Chondrocyte (in vitro differentiated cells): ENCODE measurements around the gene FRMD4A. TPM values are rescaled to one million over a fixed set of nuclear protein-coding genes. Genes with fewer than 3 reads are reported as not detected.

Experiments used
- DNase-seq: peaks from one replicate; pipeline ENCODE4 v3.0.0; 2021; ENCODE audit warnings: mixed read lengths, low spot score
- H3K27ac Mint-ChIP-seq: one replicate; pipeline ENCODE4 v1.8.0; 2021; ENCODE audit warnings: mild to moderate bottlenecking, moderate library complexity, mixed read lengths; ENCODE audit not compliant: unreplicated experiment
- H3K27me3 Mint-ChIP-seq: 2 replicates; pipeline ENCODE4 v1.8.0; 2021; ENCODE audit warnings: low read depth, mixed read lengths
- H3K36me3 Mint-ChIP-seq: 2 replicates; pipeline ENCODE4 v1.8.0; 2021; ENCODE audit warnings: low read depth, mixed read lengths
- H3K4me1 Mint-ChIP-seq: 2 replicates; pipeline ENCODE4 v1.8.0; 2021; ENCODE audit warnings: low read depth, mild to moderate bottlenecking, mixed read lengths
- H3K4me3 Mint-ChIP-seq: one replicate; pipeline ENCODE4 v1.8.0; 2021; ENCODE audit warnings: mild to moderate bottlenecking, moderate library complexity, mixed read lengths; ENCODE audit not compliant: unreplicated experiment
- H3K9me3 Mint-ChIP-seq: 2 replicates; pipeline ENCODE4 v1.8.0; 2021; ENCODE audit warnings: low read depth, mixed read lengths
- total RNA-seq: library from RNA; stranded (reverse); gene quantifications from 3 replicates; pipeline ENCODE4 v1.2.1, GENCODE V29; 2021
- TF ChIP-seq, protein P1 (sequence below): fragments of 200-600 bp; sonication (generic); IDR thresholded peaks from 2 replicates; pipeline ENCODE4 v1.5.0; 2021; ENCODE audit warnings: antibody characterized with exemption, mild to moderate bottlenecking, moderate library complexity

The FRMD4A gene
- total RNA-seq, 1 donor from 2014 or later, result 129 TPM

DNA sequence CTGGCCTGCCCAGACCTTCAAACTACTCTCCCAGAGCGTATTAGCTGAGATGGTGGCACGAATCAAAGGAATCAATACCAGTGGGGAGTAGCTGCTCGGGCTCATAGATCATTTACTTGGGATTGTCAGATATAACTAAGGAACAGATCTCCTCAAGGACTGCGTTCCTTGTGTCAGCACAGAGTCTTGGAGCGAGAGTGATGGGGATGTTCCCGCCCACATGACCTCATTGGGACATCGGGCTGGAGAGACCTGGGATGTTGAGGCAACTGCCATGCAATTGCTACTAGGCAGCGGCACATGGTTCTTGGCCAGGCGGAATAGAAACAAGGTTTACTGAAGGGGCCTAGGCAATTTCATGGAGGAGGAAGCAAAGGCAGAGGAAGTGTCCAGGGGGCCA lies 132.6 kb downstream of the FRMD4A start:
- DNase-seq, result no peak
- Mint-ChIP-seq H3K27ac (no peak overlapping the region), H3K9me3 (no peaks in the 10 kb centered on the region), H3K4me3 (no peak overlapping the region), H3K36me3 (no peaks in the 10 kb centered on the region), H3K4me1 (peaks cover 16% of the 10 kb centered on the region), H3K27me3 (no peaks in the 10 kb centered on the region)
- TF ChIP-seq, protein P1, sequence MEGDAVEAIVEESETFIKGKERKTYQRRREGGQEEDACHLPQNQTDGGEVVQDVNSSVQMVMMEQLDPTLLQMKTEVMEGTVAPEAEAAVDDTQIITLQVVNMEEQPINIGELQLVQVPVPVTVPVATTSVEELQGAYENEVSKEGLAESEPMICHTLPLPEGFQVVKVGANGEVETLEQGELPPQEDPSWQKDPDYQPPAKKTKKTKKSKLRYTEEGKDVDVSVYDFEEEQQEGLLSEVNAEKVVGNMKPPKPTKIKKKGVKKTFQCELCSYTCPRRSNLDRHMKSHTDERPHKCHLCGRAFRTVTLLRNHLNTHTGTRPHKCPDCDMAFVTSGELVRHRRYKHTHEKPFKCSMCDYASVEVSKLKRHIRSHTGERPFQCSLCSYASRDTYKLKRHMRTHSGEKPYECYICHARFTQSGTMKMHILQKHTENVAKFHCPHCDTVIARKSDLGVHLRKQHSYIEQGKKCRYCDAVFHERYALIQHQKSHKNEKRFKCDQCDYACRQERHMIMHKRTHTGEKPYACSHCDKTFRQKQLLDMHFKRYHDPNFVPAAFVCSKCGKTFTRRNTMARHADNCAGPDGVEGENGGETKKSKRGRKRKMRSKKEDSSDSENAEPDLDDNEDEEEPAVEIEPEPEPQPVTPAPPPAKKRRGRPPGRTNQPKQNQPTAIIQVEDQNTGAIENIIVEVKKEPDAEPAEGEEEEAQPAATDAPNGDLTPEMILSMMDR, result no peak

DNA sequence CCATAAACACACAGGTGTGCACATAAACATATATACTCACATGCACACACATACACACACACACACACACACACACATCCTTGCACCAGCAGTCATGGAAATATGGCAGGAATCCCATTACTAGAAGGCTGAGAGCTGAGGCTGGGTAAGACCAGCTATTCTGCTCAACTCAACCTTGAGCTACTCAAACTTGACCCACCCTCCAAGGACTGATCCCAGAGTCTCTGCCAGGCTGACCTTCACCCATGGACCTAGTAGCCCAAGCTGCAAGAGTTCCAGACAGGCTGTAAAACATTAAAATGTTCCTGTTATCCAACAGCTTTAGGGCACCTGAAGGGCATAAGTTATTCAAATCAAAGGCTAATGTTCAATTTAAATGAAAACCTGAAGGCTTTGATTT lies 134.6 kb downstream of the FRMD4A start:
- TF ChIP-seq, protein P1, result no peak

DNA sequence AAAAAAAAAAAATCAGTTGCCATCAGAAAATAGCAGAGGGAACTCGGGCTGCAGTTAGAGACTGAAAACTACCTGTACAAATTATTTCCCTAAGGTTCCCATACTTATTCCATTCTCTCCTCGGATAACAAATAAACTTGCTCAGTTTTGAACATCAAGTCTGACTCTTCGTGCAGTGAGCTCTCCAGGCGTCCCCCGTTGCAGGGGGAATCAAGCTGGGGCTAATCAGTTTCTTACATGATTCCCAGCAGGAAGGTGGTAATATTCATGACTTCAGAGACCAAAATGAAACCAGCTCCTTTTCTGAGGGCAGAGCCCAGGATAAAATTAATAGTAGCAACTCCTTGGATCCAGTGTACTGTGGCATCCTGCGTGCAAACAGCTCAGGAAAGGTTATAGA lies 135.3 kb downstream of the FRMD4A start:
- Mint-ChIP-seq H3K36me3 (no peaks in the 10 kb centered on the region), H3K9me3 (no peaks in the 10 kb centered on the region), H3K4me1 (peaks cover 8% of the 10 kb centered on the region), H3K4me3 (no peak overlapping the region), H3K27ac (no peak overlapping the region), H3K27me3 (no peaks in the 10 kb centered on the region)
- TF ChIP-seq, protein P1, result no peak
- DNase-seq, result no peak

More for the DNA sequence above, 134.6 kb downstream of the FRMD4A start:
- Mint-ChIP-seq H3K4me1 (peaks cover 12% of the 10 kb centered on the region), H3K27me3 (no peaks in the 10 kb centered on the region), H3K4me3 (no peak overlapping the region), H3K36me3 (no peaks in the 10 kb centered on the region), H3K27ac (no peak overlapping the region), H3K9me3 (no peaks in the 10 kb centered on the region)
- no peak for DNase-seq

DNA sequence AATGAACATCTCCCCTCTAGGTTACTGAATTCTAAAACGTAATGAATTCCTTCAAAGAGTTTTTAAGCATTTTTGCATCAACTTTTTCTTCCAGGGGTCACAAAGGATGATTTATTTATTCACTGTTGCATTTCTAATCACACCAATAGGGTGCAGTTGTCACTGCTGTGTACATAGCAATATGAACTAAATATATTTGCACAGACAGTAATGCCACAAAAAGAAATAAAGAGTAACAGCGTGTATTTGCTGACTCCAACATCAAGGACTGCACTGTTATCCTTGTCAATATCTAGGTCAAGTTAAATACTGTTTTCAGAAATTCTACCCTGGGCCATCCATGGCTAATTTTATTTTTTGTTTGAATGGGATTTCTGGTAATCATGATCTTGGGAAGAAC lies 138.0 kb downstream of the FRMD4A start:
- no peak for DNase-seq
- H3K27me3 Mint-ChIP-seq, result no peaks in the 10 kb centered on the region
- H3K36me3 Mint-ChIP-seq, result no peaks in the 10 kb centered on the region
- no peak overlapping the region for H3K4me3 Mint-ChIP-seq
- peaks cover 8% of the 10 kb centered on the region for H3K4me1 Mint-ChIP-seq
- no peaks in the 10 kb centered on the region for H3K9me3 Mint-ChIP-seq
- TF ChIP-seq, protein P1, result no peak
- H3K27ac Mint-ChIP-seq, result no peak overlapping the region

DNA sequence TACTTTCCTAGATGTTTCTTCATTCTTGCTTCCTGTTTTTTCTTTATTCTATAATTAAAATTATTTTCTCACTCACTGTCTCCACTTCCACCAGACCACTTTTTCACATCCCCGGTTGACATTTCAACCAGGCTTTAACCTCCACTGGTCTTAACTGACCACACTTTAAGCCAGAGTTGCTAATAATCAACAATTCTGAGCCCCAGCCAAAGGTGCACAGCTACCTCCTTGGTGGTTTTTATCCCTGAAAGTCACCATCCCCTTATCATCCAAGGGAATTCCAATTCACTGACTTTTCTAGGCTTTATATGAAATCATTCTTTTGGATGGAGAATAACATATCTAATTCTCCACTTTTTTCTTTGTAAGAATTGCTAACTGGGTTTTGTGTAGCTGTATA lies 138.9 kb downstream of the FRMD4A start:
- Mint-ChIP-seq H3K27ac (no peak overlapping the region), H3K4me3 (no peak overlapping the region), H3K4me1 (peaks cover 5% of the 10 kb centered on the region), H3K36me3 (no peaks in the 10 kb centered on the region), H3K9me3 (no peaks in the 10 kb centered on the region), H3K27me3 (no peaks in the 10 kb centered on the region)
- DNase-seq, result no peak
- TF ChIP-seq, protein P1, result no peak
